ENCODE results near the gene CAPN5. TPM values are rescaled to one million over a fixed set of nuclear protein-coding genes. Genes with fewer than 3 reads are reported as not detected.

Gene CAPN5
- total RNA-seq, 1 donor from 2014 or later = 15.0 TPM

- Histone ChIP-seq H3K9me3 (no peaks in the 10 kb centered on the region), H3K36me3 (no peaks in the 10 kb centered on the region), H3K27ac (no peak overlapping the region), H3K4me3 (no peak overlapping the region), H3K27me3 (no peaks in the 10 kb centered on the region), H3K4me1 (peaks cover 6% of the 10 kb centered on the region)
- no peak for DNase-seq (ENCODE audit: extremely low spot score in 2 of 2)
- TF ChIP-seq, protein P1, sequence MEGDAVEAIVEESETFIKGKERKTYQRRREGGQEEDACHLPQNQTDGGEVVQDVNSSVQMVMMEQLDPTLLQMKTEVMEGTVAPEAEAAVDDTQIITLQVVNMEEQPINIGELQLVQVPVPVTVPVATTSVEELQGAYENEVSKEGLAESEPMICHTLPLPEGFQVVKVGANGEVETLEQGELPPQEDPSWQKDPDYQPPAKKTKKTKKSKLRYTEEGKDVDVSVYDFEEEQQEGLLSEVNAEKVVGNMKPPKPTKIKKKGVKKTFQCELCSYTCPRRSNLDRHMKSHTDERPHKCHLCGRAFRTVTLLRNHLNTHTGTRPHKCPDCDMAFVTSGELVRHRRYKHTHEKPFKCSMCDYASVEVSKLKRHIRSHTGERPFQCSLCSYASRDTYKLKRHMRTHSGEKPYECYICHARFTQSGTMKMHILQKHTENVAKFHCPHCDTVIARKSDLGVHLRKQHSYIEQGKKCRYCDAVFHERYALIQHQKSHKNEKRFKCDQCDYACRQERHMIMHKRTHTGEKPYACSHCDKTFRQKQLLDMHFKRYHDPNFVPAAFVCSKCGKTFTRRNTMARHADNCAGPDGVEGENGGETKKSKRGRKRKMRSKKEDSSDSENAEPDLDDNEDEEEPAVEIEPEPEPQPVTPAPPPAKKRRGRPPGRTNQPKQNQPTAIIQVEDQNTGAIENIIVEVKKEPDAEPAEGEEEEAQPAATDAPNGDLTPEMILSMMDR (IDR thresholded peaks at IDR 0.05) = no peak
- no peak for TF ChIP-seq POLR2AphosphoS5 (IDR thresholded peaks at IDR 0.05; ENCODE audit: insufficient read depth in 1 of 2, low read depth in 1 of 2)
- TF ChIP-seq POLR2A (IDR thresholded peaks at IDR 0.05) = no peak
- intact Hi-C loops (cut with DNase I) = no loop called here
These were observed 86.8 kb downstream of the CAPN5 start for GRCh38 chr11:77153276-77154185.

- no peaks in the 10 kb centered on the region for H3K36me3 ChIP-seq
- H3K4me3 ChIP-seq = no peak overlapping the region
- H3K9me3 ChIP-seq = no peaks in the 10 kb centered on the region
- DNase-seq (ENCODE audit: extremely low spot score in 2 of 2) = no peak
- TF ChIP-seq, protein P1 (IDR thresholded peaks at IDR 0.05) = no peak
- TF ChIP-seq POLR2A (IDR thresholded peaks at IDR 0.05) (no peak), POLR2AphosphoS5 (IDR thresholded peaks at IDR 0.05; ENCODE audit: insufficient read depth in 1 of 2, low read depth in 1 of 2) (no peak)
- peaks cover 6% of the 10 kb centered on the region for H3K4me1 ChIP-seq
- no peaks in the 10 kb centered on the region for H3K27me3 ChIP-seq
- no peak overlapping the region for H3K27ac ChIP-seq
- intact Hi-C loops (cut with DNase I) = no loop called here
These were observed 87.8 kb downstream of the CAPN5 start for GRCh38 chr11:77154381-77155081.

DNA sequence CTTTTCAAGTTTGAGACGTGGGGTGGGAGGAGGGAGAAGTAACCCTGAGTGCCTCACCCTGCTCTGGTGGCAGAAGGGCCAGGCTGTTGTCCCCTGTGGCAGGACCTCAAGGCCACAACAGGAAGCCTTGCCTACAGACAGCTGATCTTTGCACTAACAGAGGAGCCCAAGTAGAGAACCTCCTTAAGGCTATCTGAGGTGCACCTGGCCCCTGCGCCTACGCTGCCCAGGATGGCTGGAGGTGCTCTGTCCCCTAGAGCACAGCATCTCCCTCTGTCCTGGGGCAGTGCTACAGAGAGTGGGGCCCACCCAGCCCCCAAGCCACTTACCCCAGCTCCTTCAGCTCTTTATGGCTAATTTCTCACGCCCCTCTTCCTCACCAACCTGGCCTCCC lies 88.3 kb downstream of the CAPN5 start:
- no peak for DNase-seq (ENCODE audit: extremely low spot score in 2 of 2)
- H3K36me3 ChIP-seq = no peaks in the 10 kb centered on the region

GRCh38 chr11:77155556-77156130 lies 88.9 kb downstream of the CAPN5 start:
- Histone ChIP-seq H3K4me3 (no peak overlapping the region), H3K27me3 (no peaks in the 10 kb centered on the region), H3K9me3 (no peaks in the 10 kb centered on the region), H3K36me3 (no peaks in the 10 kb centered on the region), H3K27ac (no peak overlapping the region), H3K4me1 (peaks cover 6% of the 10 kb centered on the region)
- DNase-seq (ENCODE audit: extremely low spot score in 2 of 2) = no peak
- intact Hi-C loops (cut with DNase I) = no loop called here
- TF ChIP-seq, protein P1 (IDR thresholded peaks at IDR 0.05) = no peak
- TF ChIP-seq POLR2AphosphoS5 (IDR thresholded peaks at IDR 0.05; ENCODE audit: insufficient read depth in 1 of 2, low read depth in 1 of 2) (no peak), POLR2A (IDR thresholded peaks at IDR 0.05) (no peak)

More for the DNA sequence above, 88.3 kb downstream of the CAPN5 start:
- TF ChIP-seq POLR2AphosphoS5 (IDR thresholded peaks at IDR 0.05; ENCODE audit: insufficient read depth in 1 of 2, low read depth in 1 of 2) (no peak), POLR2A (IDR thresholded peaks at IDR 0.05) (no peak)
- TF ChIP-seq, protein P1 (IDR thresholded peaks at IDR 0.05) = no peak
- Histone ChIP-seq H3K27me3 (no peaks in the 10 kb centered on the region), H3K4me1 (peaks cover 6% of the 10 kb centered on the region), H3K27ac (no peak overlapping the region), H3K9me3 (no peaks in the 10 kb centered on the region), H3K4me3 (no peak overlapping the region)
- intact Hi-C loops (cut with DNase I) = no loop called here
